ENCODE data around the gene ESR2. TPM values are rescaled to one million over a fixed set of nuclear protein-coding genes. Genes with fewer than 3 reads are reported as not detected.
"Not testable (repeated sequence)": the region's sequence is repeated elsewhere in the genome, so short reads cannot be mapped to it uniquely, and the experiment has no call there.

ESR2 gene
- total and polyA plus RNA-seq, 9 donors, result 5.1 to 26.2 (median 13.5) TPM

GRCh38 chr14:64184103-64184729 lies 110.0 kb downstream of the ESR2 start:
- WGBS, 3 donors, result 97 to 98% (median 97%) methylated on average over 7 of the region's 7 CpGs
- Histone ChIP-seq H3K27ac (no peak overlapping the region), H3K36me3 (no peaks in the 10 kb centered on the region), H3K9me3 (no peaks in the 10 kb centered on the region), H3K27me3 (no peaks in the 10 kb centered on the region), H3K4me1 (ENCODE audit: insufficient read depth) (peaks cover 3% of the 10 kb centered on the region), H3K4me3 (no peak overlapping the region)
- intact Hi-C loops (cut with DNase I), result no loop called here
- no peak for DNase-seq
- TF ChIP-seq POLR2A (IDR thresholded peaks at IDR 0.05) (no peak), CTCF (IDR thresholded peaks at IDR 0.05) (no peak), EP300 (IDR thresholded peaks at IDR 0.05) (no peak)

- 97 to 98% (median 98%) methylated on average over 34 to 40 of the region's 40 CpGs for WGBS, 3 donors
- intact Hi-C loops (cut with DNase I); H3K36me3 ChIP-seq; H3K27me3 ChIP-seq; H3K9me3 ChIP-seq; H3K4me1 ChIP-seq (ENCODE audit: insufficient read depth); H3K27ac ChIP-seq; H3K4me3 ChIP-seq; DNase-seq: not testable (repeated sequence)
These were observed 111.3 kb downstream of the ESR2 start for GRCh38 chr14:64182908-64183307.

GRCh38 chr14:64178814-64179213 lies 115.4 kb downstream of the ESR2 start:
- H3K27me3 ChIP-seq, result no peaks in the 10 kb centered on the region
- H3K27ac ChIP-seq, result no peak overlapping the region
- no peak overlapping the region for H3K4me3 ChIP-seq
- DNase-seq, result no peak
- no peak for TF ChIP-seq CTCF (IDR thresholded peaks at IDR 0.05)
- no peak for TF ChIP-seq EP300 (IDR thresholded peaks at IDR 0.05)
- no peak for TF ChIP-seq POLR2A (IDR thresholded peaks at IDR 0.05)
- H3K36me3 ChIP-seq, result no peaks in the 10 kb centered on the region
- WGBS, 3 donors, result 88 to 95% (median 94%) methylated on average over 3 of the region's 3 CpGs
- no peaks in the 10 kb centered on the region for H3K4me1 ChIP-seq (ENCODE audit: insufficient read depth)
- intact Hi-C loops (cut with DNase I), result no loop called here
- no peaks in the 10 kb centered on the region for H3K9me3 ChIP-seq

GRCh38 chr14:64176330-64176729 lies 117.8 kb downstream of the ESR2 start:
- Histone ChIP-seq H3K27ac (no peak overlapping the region), H3K4me1 (ENCODE audit: insufficient read depth) (no peaks in the 10 kb centered on the region), H3K36me3 (no peaks in the 10 kb centered on the region), H3K27me3 (no peaks in the 10 kb centered on the region), H3K9me3 (no peaks in the 10 kb centered on the region), H3K4me3 (no peak overlapping the region)
- TF ChIP-seq POLR2A (IDR thresholded peaks at IDR 0.05), result no peak
- TF ChIP-seq CTCF (IDR thresholded peaks at IDR 0.05), result no peak
- TF ChIP-seq EP300 (IDR thresholded peaks at IDR 0.05), result no peak
- 87 to 98% (median 98%) methylated on average over 2 of the region's 2 CpGs for WGBS, 3 donors
- intact Hi-C loops (cut with DNase I), result no loop called here
- no peak for DNase-seq

GRCh38 chr14:64174922-64175782 lies 119.0 kb downstream of the ESR2 start:
- Histone ChIP-seq H3K4me1 (ENCODE audit: insufficient read depth) (no peaks in the 10 kb centered on the region), H3K27me3 (no peaks in the 10 kb centered on the region), H3K9me3 (no peaks in the 10 kb centered on the region), H3K4me3 (no peak overlapping the region), H3K36me3 (no peaks in the 10 kb centered on the region), H3K27ac (no peak overlapping the region)
- intact Hi-C loops (cut with DNase I), result no loop called here
- no peak for DNase-seq
- TF ChIP-seq CTCF (IDR thresholded peaks at IDR 0.05) (no peak), POLR2A (IDR thresholded peaks at IDR 0.05) (no peak), EP300 (IDR thresholded peaks at IDR 0.05) (no peak)
- WGBS, 3 donors, result 56 to 67% (median 57%) methylated on average over 2 of the region's 2 CpGs
